Tibial nerve (tissue), 4 donors: ENCODE results near the gene IDS. TPM values are rescaled to one million over a fixed set of nuclear protein-coding genes. Genes with fewer than 3 reads are reported as not detected.
"Not testable (repeated sequence)": the region's sequence is repeated elsewhere in the genome, so short reads cannot be mapped to it uniquely, and the experiment has no call there.

Experiments used
- DNase-seq, 2 donors: peaks; one replicate each; pipeline ENCODE4 v3.0.0-alpha.2; 2019; ENCODE audit warnings: low spot score in 2 of 2
- H3K27ac ChIP-seq, 4 donors: fragments of 200-600 bp; sonication (generic) in 3 of 4; one replicate each; pipeline ENCODE4 v1.5.1; 2017 to 2019; ENCODE audit warnings: mild to moderate bottlenecking in 1 of 4
- H3K27me3 ChIP-seq, 2 donors: fragments of 200-600 bp; sonication (generic) in 1 of 2; one replicate each; pipeline versions ENCODE4 v1.5.1 to v1.6.0; 2017 to 2019
- H3K36me3 ChIP-seq, 3 donors: fragments of 200-600 bp; sonication (generic); one replicate each; pipeline ENCODE4 v1.5.1; 2018 to 2019
- H3K4me1 ChIP-seq, 4 donors: fragments of 200-600 bp; sonication (generic) in 3 of 4; one replicate each; pipeline ENCODE4 v1.5.1; 2017 to 2019
- H3K4me3 ChIP-seq, 4 donors: fragments of 200-600 bp; sonication (generic) in 3 of 4; one replicate each; pipeline ENCODE4 v1.5.1; 2017 to 2019; ENCODE audit warnings: mild to moderate bottlenecking in 1 of 4, moderate library complexity in 1 of 4
- H3K9me3 ChIP-seq, 4 donors: fragments of 200-600 bp; sonication (generic) in 3 of 4; one replicate each; pipeline ENCODE4 v1.5.1; 2017 to 2019
- CTCF ChIP-seq, 5 experiments: fragments of 200-600 bp in 3 of 5; fragments of 450-650 bp in 2 of 5; sonication (generic) in 3 of 5; IDR thresholded peaks; one replicate each; pipeline ENCODE4 v1.5.1; 2016 to 2019; ENCODE audit warnings: antibody characterized with exemption in 5 of 5, mild to moderate bottlenecking in 3 of 5, moderate library complexity in 2 of 5
- EP300 ChIP-seq, 2 donors: sonication (generic); formaldehyde crosslinking; IDR thresholded peaks; one replicate each; pipeline ENCODE4 v1.6.1; 2017; ENCODE audit warnings: antibody characterized with exemption in 2 of 2, mild to moderate bottlenecking in 1 of 2
- POLR2A ChIP-seq, 2 donors: fragments of 450-650 bp; IDR thresholded peaks; one replicate each; pipeline ENCODE4 v1.6.1; 2017; ENCODE audit warnings: antibody characterized with exemption in 2 of 2, mild to moderate bottlenecking in 2 of 2, moderate library complexity in 2 of 2
- WGBS, 2 donors: methylation state at CpG; one replicate each; pipeline ENCODE4 v1.1.5; 2018; 5-methylcytosine and 5-hydroxymethylcytosine counted together
- total RNA-seq, 4 donors: library from RNA; depleted of rRNA; stranded (reverse); fragments of >200 nt; gene quantifications; one replicate each; pipeline ENCODE4 v1.1.0, GENCODE V29; 2016

IDS gene
- total RNA-seq, 4 donors from 2014 or later, result 68.4 to 118 (median 92.4) TPM

DNA sequence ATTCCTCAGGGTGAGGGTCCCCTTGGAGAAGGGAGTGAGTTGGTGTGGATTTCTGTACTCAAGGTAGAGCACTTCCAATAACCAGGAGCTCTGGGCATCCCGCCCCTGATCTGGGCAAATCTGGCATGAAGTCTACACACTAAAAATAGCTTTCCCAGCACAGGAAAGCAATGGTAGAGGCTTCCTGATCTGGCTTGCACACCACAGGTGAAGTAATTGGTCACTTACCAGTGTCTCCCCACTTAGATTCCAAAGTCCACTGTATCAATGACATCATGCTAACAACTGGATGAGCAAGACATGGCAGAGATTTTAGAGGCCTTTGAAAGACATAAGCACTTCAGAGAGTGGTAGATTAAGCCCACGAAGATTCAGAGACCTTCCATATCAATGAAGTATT lies 17.8 kb upstream of the IDS start:
- Histone ChIP-seq H3K4me3 (no peak overlapping the region), H3K4me1 (peaks cover 0 to 3% (median 0%) of the 10 kb centered on the region in 4 donors), H3K27ac (no peak overlapping the region), H3K27me3 (no peaks in the 10 kb centered on the region), H3K9me3 (no peaks in the 10 kb centered on the region), H3K36me3 (no peaks in the 10 kb centered on the region)
- 67 to 85% methylated on average over 1 to 2 of the region's 2 CpGs for WGBS, 2 donors
- TF ChIP-seq CTCF (IDR thresholded peaks at IDR 0.05), result no peak
- no peak for TF ChIP-seq EP300 (IDR thresholded peaks at IDR 0.05)
- no peak for TF ChIP-seq POLR2A (IDR thresholded peaks at IDR 0.05)
- DNase-seq, result no peak

GRCh38 chrX:149521438-149521837 lies 16.3 kb upstream of the IDS start:
- TF ChIP-seq CTCF (IDR thresholded peaks at IDR 0.05) (no peak), POLR2A (IDR thresholded peaks at IDR 0.05) (no peak), EP300 (IDR thresholded peaks at IDR 0.05) (no peak)
- no peak for DNase-seq
- Histone ChIP-seq H3K9me3 (no peaks in the 10 kb centered on the region), H3K4me3 (no peak overlapping the region), H3K4me1 (peaks cover 0 to 3% (median 0%) of the 10 kb centered on the region in 4 donors), H3K27ac (no peak overlapping the region), H3K36me3 (no peaks in the 10 kb centered on the region), H3K27me3 (no peaks in the 10 kb centered on the region)
- WGBS, 2 donors, result 67 to 76% methylated on average over 9 of the region's 9 CpGs

GRCh38 chrX:149520636-149521277 lies 15.7 kb upstream of the IDS start:
- DNase-seq, H3K27ac ChIP-seq, H3K36me3 ChIP-seq, H3K4me1 ChIP-seq, H3K9me3 ChIP-seq, H3K4me3 ChIP-seq, H3K27me3 ChIP-seq: not testable (repeated sequence)
- 61 to 70% methylated on average over 3 of the region's 3 CpGs for WGBS, 2 donors

- DNase-seq, result no peak
- H3K4me1 ChIP-seq, result no peaks in the 10 kb centered on the region
- TF ChIP-seq CTCF (IDR thresholded peaks at IDR 0.05) (no peak), EP300 (IDR thresholded peaks at IDR 0.05) (no peak), POLR2A (IDR thresholded peaks at IDR 0.05) (no peak)
- no peaks in the 10 kb centered on the region for H3K27me3 ChIP-seq
- H3K4me3 ChIP-seq, result no peak overlapping the region
- WGBS, 2 donors, result 85 to 92% methylated on average over 7 of the region's 7 CpGs
- no peak overlapping the region for H3K27ac ChIP-seq
- no peaks in the 10 kb centered on the region for H3K9me3 ChIP-seq
- H3K36me3 ChIP-seq, result no peaks in the 10 kb centered on the region
Measured at GRCh38 chrX:149518236-149518635, 13.1 kb upstream of the IDS start.

- Histone ChIP-seq H3K4me3 (no peak overlapping the region), H3K4me1 (peaks cover 0 to 4% (median 0%) of the 10 kb centered on the region in 4 donors), H3K27ac (no peak overlapping the region), H3K36me3 (no peaks in the 10 kb centered on the region), H3K9me3 (no peaks in the 10 kb centered on the region), H3K27me3 (no peaks in the 10 kb centered on the region)
- TF ChIP-seq EP300 (IDR thresholded peaks at IDR 0.05), result no peak
- TF ChIP-seq CTCF (IDR thresholded peaks at IDR 0.05), result no peak
- no peak for TF ChIP-seq POLR2A (IDR thresholded peaks at IDR 0.05)
- no peak for DNase-seq
- WGBS, 2 donors, result 59 to 83% methylated on average over 1 of the region's 1 CpG
Measured at GRCh38 chrX:149517308-149517707, 12.2 kb upstream of the IDS start.

GRCh38 chrX:149516604-149517003 lies 11.5 kb upstream of the IDS start:
- 76 to 85% methylated on average over 2 of the region's 2 CpGs for WGBS, 2 donors
- Histone ChIP-seq H3K4me1 (peaks cover 0 to 4% (median 0%) of the 10 kb centered on the region in 4 donors), H3K36me3 (no peaks in the 10 kb centered on the region), H3K27ac (no peak overlapping the region), H3K9me3 (no peaks in the 10 kb centered on the region), H3K4me3 (no peak overlapping the region), H3K27me3 (no peaks in the 10 kb centered on the region)
- no peak for DNase-seq
- TF ChIP-seq POLR2A (IDR thresholded peaks at IDR 0.05), result no peak
- TF ChIP-seq CTCF (IDR thresholded peaks at IDR 0.05), result no peak
- no peak for TF ChIP-seq EP300 (IDR thresholded peaks at IDR 0.05)
